ENCODE data around the gene TEX14.

Gene TEX14

DNA sequence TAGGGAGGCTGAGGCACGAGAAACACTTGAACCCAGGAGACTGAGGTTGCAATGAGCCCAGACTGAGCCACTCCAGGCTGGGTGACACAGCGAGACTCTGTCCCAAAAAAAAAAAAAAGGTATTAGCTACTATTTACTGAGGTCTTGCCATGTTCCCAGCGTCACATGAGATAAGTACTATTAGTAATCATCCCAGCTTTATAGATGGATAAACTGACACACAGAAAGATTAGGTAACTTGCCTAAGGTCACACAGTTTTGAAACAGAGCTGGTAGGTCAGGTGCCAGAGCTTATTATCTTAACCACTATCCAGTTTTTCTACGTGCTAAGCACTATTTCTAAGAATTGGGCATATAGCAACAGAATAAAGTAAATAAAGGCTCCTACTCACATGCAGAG lies 51.6 kb downstream of the TEX14 start:
- TF ChIP-seq, protein P1, sequence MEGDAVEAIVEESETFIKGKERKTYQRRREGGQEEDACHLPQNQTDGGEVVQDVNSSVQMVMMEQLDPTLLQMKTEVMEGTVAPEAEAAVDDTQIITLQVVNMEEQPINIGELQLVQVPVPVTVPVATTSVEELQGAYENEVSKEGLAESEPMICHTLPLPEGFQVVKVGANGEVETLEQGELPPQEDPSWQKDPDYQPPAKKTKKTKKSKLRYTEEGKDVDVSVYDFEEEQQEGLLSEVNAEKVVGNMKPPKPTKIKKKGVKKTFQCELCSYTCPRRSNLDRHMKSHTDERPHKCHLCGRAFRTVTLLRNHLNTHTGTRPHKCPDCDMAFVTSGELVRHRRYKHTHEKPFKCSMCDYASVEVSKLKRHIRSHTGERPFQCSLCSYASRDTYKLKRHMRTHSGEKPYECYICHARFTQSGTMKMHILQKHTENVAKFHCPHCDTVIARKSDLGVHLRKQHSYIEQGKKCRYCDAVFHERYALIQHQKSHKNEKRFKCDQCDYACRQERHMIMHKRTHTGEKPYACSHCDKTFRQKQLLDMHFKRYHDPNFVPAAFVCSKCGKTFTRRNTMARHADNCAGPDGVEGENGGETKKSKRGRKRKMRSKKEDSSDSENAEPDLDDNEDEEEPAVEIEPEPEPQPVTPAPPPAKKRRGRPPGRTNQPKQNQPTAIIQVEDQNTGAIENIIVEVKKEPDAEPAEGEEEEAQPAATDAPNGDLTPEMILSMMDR (conservative IDR thresholded peaks at IDR 0.05) = no peak
- no peak overlapping the region for H3K27ac ChIP-seq

DNA sequence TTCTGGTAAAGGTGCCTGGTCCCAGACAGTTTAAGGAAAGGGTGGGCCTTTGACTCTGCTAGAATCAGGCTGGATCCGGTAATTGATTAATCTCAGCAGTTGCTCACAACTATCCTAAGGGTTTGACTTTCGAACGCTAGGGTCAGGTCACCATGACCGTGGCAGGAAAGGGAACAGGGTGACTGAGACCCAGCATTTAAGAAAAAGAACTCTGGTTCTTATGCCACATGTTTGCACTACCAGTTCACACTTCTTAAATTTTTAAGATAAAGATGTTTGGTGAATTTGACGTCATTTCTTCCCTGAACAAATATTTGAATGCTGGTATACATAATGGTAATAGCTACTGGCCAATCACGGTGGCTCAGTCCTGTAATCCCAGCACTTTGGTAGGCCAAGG lies 52.2 kb downstream of the TEX14 start:
- no peak overlapping the region for H3K27ac ChIP-seq
- TF ChIP-seq, protein P1 (conservative IDR thresholded peaks at IDR 0.05) = no peak

DNA sequence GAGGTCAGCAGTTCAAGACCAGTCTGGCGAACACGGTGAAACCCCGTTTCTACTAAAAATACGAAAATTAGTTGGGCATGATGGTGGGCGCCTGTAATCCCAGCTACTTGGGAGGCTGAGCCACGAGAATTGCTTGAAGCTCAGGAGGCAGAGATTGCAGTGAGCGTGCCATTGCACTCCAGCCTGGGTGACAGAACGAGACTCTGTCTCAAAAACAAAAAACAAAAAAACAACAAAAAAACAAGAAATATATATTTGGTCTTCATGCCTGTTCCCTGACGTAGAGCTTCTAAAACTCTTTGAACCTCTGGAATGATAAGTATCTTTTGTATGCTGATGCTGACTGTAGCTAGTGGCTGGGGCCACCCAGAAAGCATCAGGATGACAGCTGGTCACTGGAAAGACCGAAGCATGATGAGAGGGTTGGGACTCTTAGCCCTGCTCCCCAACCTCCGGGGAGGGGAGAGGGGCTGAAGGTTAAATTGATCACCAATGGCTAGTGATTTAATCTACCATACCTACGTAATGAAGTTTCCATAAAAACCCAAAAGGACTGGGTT lies 54.8 kb downstream of the TEX14 start:
- TF ChIP-seq, protein P1 (conservative IDR thresholded peaks at IDR 0.05) = no peak
- H3K27ac ChIP-seq = no peak overlapping the region

DNA sequence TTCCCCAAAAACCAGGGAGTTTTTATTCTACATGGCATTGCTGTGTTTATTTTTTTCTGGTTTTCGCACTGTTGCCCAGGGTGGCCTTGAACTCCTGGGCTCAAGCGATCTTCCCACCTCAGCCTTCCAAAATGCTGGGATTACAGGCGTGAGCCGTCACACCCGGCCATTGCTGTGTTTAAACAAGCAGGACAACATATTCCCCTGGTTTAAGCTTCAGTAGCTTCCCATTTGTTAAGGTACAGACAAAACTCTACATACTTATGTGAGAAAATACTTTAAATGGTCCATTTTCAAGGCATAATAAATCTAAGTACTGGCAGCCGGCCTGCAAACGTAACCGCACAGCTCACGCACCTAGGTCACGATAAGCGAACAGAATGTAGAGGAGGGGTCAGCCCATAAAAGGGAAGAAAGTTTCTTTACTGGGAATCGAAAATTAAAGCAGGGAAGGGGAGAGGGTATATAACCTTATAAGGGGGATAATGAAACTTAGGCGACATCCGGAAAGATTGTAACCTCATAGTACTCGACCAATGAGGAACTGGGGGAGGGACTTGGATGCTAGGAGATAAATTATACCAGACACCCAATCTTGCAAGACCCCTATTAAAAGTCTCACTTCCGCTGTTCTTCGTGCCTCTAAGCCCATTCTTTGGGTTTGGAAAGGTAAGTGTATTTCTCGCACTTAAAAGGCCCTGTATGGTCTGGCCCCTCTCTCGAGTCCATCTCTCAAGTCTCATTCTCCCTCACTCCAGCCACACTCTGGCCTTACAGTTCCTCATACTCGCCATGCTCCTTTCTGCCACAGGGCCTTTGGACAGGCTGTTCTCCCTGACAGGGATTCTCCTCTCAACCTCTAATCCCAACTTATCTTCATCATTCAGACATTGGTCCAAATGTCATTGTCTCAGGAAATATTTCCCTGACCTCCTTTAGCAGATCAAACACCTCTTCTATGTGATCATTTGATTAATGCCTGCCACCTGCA lies 59.2 kb downstream of the TEX14 start:
- peak overlapping the region; percentile 94 for H3K27ac ChIP-seq

DNA sequence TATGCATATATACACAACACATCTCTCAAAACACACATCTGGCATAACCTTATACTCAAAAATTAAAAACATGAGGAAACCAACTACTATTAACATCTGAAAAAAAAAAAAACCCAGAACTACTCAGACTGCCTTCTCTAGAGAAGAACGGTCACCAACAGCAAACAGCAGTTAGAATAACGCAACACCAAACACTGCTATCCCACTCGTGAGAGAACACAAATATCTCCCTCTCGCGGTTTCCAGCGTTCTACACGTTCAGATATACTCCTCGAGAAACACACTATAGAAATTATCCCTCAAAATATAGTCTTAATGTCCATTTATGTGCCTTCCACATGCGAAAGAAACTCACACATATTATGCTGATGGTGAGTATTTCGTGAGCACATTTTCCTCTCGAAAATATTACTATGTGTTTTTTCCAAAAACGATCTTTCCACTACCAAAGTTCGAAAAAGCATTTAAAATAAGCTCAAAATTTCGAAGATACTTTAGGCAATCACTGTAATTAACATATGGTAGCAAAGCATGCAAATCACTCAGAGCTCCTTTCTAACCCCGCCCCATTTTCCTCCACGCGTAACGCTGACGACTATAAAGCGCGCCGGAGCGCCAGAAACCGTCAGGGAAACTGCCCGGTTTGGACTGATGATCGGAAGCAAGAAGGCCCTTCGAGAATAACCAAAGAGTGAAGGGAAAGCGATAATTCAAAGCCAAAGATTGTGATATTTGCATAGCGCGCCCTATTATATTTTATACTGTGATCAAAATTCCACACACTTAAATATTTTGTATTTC lies 60.1 kb downstream of the TEX14 start:
- TF ChIP-seq, protein P1 (conservative IDR thresholded peaks at IDR 0.05) = peak; percentile 49
- peak overlapping the region; percentile 94 for H3K27ac ChIP-seq

More for the DNA sequence above, 59.2 kb downstream of the TEX14 start:
- TF ChIP-seq, protein P1 (conservative IDR thresholded peaks at IDR 0.05) = no peak

DNA sequence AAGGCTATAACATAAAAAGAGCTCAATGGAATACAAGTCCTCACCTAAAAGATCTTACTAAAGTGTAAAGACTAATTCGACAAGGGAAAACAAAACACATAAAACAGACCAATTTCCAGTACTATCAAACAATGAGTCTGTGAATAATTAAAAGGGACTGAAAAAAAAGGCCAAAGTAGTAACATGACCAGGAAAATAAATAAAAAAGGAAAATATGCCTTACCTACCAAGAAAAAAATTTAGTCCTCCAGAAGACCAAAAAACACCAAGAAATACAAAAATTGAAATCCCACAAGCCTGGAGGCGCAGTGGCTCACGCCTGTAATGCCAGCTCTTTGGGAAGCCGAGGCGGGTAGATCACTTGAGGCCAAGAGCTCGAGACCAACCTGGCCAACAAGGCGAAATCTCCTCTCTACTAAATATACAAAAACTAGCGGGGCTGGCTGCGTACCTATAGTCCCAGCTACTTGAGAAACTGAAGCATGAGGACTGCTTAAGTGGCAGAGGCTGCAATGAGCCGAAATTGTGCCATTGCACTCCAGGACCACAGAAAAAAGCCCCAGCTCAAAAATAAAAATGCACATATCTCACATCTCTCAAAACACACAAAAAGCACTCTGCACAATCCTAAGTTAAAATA lies 60.8 kb downstream of the TEX14 start:
- peak overlapping the region; percentile 94 for H3K27ac ChIP-seq
- TF ChIP-seq, protein P1 (conservative IDR thresholded peaks at IDR 0.05) = no peak

Measured in VCaP (cell line).